OCI-LY3 (cell line): ENCODE results near the gene UST.

Experiments used
- CTCF ChIP-seq: fragments of 200-600, 300-600 bp; sonication (generic); IDR thresholded peaks from 2 replicates; pipeline ENCODE4 v1.5.1; 2014; ENCODE audit warnings: antibody characterized with exemption, low read length, low read depth
- EZH2phosphoT487 ChIP-seq: fragments of 200-600 bp; shearing (Covaris generic); IDR thresholded peaks from 2 replicates; pipeline ENCODE4 v1.6.1; 2018; ENCODE audit warnings: antibody characterized with exemption, mixed run types, low read depth

- TF ChIP-seq CTCF (no peak), EZH2phosphoT487 (no peak)
These were observed 318.3 kb downstream of the UST start for GRCh38 chr6:149065121-149065520.
